Measurements from ENCODE around the gene AP1G1.

Gene AP1G1

DNA sequence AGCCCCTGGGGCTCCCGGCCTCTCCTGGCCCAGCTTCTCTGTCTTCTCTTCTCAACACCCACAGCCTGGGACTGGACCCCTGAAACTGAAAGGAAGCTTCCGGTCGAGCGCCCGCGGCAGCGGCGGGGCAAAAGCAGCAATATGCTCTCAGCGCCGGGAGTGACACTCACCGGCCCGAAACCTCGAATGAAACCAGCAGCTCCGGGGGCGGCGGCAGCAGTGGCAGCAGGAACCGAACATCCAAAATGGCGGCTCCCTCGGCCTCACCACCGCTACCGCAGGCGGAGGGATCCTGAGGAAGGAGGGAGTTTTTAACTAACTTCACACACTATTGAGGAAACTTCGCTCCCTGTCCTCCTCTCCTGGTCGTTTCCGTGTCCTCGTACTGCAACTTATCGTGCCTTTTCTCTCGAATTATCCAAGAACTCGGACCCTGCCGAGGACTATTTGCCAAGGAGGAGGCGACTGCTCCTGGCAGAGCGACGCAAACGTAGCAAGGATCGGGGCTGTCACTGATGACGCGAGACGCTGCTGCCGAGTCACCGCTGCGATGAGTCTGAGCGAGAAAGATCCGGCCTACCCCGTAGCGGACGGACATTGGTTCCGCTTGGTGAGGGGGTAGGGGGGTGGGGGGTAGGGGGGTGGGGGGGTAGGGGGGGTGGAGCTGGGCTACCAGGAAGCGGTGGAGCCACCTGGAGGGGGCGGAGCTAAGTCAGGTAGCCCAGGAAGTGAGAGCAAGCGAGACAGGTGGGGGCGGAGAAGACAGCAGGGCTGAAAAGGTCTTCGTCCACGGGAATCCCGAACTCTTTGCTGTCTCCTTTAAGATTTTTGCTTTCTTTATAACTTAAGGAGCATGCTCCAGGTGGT is at the start of gene AP1G1:
TSS of gene AP1G1 (minus strand) at position 242 of the 867 bp plus-strand sequence. CDS start 19,355 bp downstream, outside the sequence.
- peak within 1 kb of the TSS; percentile 96 for H2AFZ ChIP-seq (ENCODE audit: low read depth, low read length, severe bottlenecking)
- H3K79me2 ChIP-seq (ENCODE audit: insufficient read depth, low read length): peaks cover 48% of the 10 kb centered on the region
- no peaks in the 10 kb centered on the region for H3K36me3 ChIP-seq (ENCODE audit: low read length)
- H3K4me2 ChIP-seq (ENCODE audit: low read depth, low read length, poor library complexity, severe bottlenecking): peak within 1 kb of the TSS; percentile 97
- peak within 1 kb of the TSS; percentile 80 for H3K4me3 ChIP-seq (ENCODE audit: insufficient read depth, low read length, poor library complexity, severe bottlenecking)
- TF ChIP-seq EZH2phosphoT487 (conservative IDR thresholded peaks at IDR 0.05; ENCODE audit: low read length) (no peak), CTCF (IDR thresholded peaks at IDR 0.05; ENCODE audit: insufficient read depth, low read length, poor library complexity, severe bottlenecking) (no peak)
- peak within 1 kb of the TSS; percentile 86 for H3K27ac ChIP-seq (ENCODE audit: low read depth, low read length)
- peak within 1 kb of the TSS; percentile 81 for H3K9ac ChIP-seq (ENCODE audit: low read length)
- H4K20me1 ChIP-seq (ENCODE audit: low read depth, low read length): no peaks in the 10 kb centered on the region
- H3K9me2 ChIP-seq (replicated peaks; ENCODE audit: insufficient read depth, low read length): no peaks in the 10 kb centered on the region
- peaks cover 5% of the 10 kb centered on the region; the same call in 1 of the 2 replicates for H3F3A ChIP-seq (ENCODE audit: insufficient read depth)
- no peaks in the 10 kb centered on the region for H3K9me3 ChIP-seq (ENCODE audit: insufficient read depth, low read length)
- H3K27me3 ChIP-seq (ENCODE audit: low read length): no peaks in the 10 kb centered on the region

DNA sequence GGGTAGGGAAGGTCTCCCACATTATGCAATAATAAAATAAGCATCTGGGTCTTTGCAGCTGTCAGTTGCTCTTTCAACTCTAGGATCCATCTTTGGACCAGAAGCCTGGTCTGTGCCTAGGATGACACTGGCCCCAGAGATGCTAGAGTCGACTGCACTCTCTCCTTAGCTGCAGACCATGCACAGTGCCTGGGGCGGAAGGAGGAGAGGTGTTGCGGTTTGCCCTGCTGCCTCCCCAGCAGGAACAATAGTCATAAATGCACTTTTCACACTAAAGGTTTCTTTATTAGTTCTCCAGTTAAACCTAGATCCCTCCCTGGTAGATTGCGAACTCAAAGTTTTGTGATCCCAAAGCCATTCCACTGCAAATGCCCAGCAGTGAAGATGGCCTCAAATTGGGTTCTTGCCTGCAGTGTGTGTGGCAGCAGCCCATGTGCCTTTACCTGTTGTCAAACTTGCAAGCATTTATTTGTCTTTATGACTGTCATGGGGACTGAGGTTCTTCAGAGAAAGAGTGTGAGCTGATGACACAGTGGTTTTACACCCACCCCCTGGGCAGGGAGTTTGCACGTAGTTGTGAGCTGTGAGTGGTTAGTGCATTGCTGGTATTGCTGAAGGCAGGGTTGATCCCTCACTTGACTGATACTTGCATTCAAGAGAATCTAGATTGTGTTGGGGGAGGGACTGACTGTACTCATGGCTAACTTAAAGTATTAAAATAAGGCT is 47.5 kb upstream of the AP1G1 start:
- Histone ChIP-seq H3K27me3 (ENCODE audit: low read length) (no peaks in the 10 kb centered on the region), H3K4me2 (ENCODE audit: low read depth, low read length, poor library complexity, severe bottlenecking) (no peak overlapping the region), H3K9me3 (ENCODE audit: insufficient read depth, low read length) (no peaks in the 10 kb centered on the region), H3K36me3 (ENCODE audit: low read length) (peaks cover 2% of the 10 kb centered on the region; the same call in 1 of the 2 replicates), H3K27ac (ENCODE audit: low read depth, low read length) (no peak overlapping the region), H4K20me1 (ENCODE audit: low read depth, low read length) (no peaks in the 10 kb centered on the region), H2AFZ (ENCODE audit: low read depth, low read length, severe bottlenecking) (no peak overlapping the region), H3K9me2 (replicated peaks; ENCODE audit: insufficient read depth, low read length) (no peaks in the 10 kb centered on the region), H3K79me2 (ENCODE audit: insufficient read depth, low read length) (no peaks in the 10 kb centered on the region), H3K9ac (ENCODE audit: low read length) (no peak overlapping the region), H3F3A (ENCODE audit: insufficient read depth) (0 out of 2 replicates have a peak, but pooled peaks cover 3% of the 10 kb centered on the region), H3K4me3 (ENCODE audit: insufficient read depth, low read length, poor library complexity, severe bottlenecking) (no peak overlapping the region)
- TF ChIP-seq EZH2phosphoT487 (conservative IDR thresholded peaks at IDR 0.05; ENCODE audit: low read length) (no peak), CTCF (IDR thresholded peaks at IDR 0.05; ENCODE audit: insufficient read depth, low read length, poor library complexity, severe bottlenecking) (no peak)

GRCh38 chr16:71854369-71854948 is 45.8 kb upstream of the AP1G1 start:
- Histone ChIP-seq H3K9me3 (ENCODE audit: insufficient read depth, low read length) (no peaks in the 10 kb centered on the region), H2AFZ (ENCODE audit: low read depth, low read length, severe bottlenecking) (no peak overlapping the region), H3K79me2 (ENCODE audit: insufficient read depth, low read length) (no peaks in the 10 kb centered on the region), H3K36me3 (ENCODE audit: low read length) (peaks cover 2% of the 10 kb centered on the region; the same call in 1 of the 2 replicates), H3K4me3 (ENCODE audit: insufficient read depth, low read length, poor library complexity, severe bottlenecking) (no peak overlapping the region), H3K9me2 (replicated peaks; ENCODE audit: insufficient read depth, low read length) (no peaks in the 10 kb centered on the region), H4K20me1 (ENCODE audit: low read depth, low read length) (no peaks in the 10 kb centered on the region), H3K4me2 (ENCODE audit: low read depth, low read length, poor library complexity, severe bottlenecking) (no peak overlapping the region), H3K9ac (ENCODE audit: low read length) (no peak overlapping the region), H3K27ac (ENCODE audit: low read depth, low read length) (no peak overlapping the region), H3K27me3 (ENCODE audit: low read length) (no peaks in the 10 kb centered on the region), H3F3A (ENCODE audit: insufficient read depth) (0 out of 2 replicates have a peak, but pooled peaks cover 3% of the 10 kb centered on the region)
- TF ChIP-seq CTCF (IDR thresholded peaks at IDR 0.05; ENCODE audit: insufficient read depth, low read length, poor library complexity, severe bottlenecking) (no peak), EZH2phosphoT487 (conservative IDR thresholded peaks at IDR 0.05; ENCODE audit: low read length) (no peak)

Measured in SU-DHL-6 (cell line).